ENCODE measurements around the gene ZNF593OS. TPM values are rescaled to one million over a fixed set of nuclear protein-coding genes. Genes with fewer than 3 reads are reported as not detected.

ZNF593OS gene
- total RNA-seq, 1 experiment from 2014 or later: not detected

GRCh38 chr1:26145041-26145959, 26.3 kb downstream of the ZNF593OS start (continued):
- TF ChIP-seq REST (IDR thresholded peaks at IDR 0.05; ENCODE audit: low read depth): no peak
- TF ChIP-seq FOSL1 (IDR thresholded peaks at IDR 0.05; ENCODE audit: low read depth): no peak
- TF ChIP-seq SIN3A (IDR thresholded peaks at IDR 0.05; ENCODE audit: low read depth): no peak

DNA sequence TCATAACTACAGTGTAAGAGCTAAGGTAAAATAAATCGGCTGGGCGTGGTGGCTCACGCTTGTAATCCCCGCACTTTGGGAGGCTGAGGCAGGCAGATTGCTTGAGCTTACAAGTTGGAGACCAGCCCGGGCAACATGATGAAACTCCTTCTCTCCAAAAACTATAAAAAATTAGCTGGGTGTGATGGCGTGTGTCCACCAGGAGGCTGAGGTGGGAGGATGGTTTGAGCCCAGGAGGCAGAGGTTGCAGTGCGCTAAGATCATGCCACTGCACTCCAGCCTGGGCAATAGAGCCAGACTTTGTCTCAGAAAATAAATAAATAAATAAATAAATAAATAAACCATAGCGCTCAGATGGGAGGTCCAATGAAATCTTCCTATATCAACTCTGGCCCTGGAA, 29.5 kb downstream of the ZNF593OS start:
- H3K79me2 ChIP-seq (ENCODE audit: insufficient read depth, low read length): no peaks in the 10 kb centered on the region
- no peak for TF ChIP-seq CEBPB (IDR thresholded peaks at IDR 0.05; ENCODE audit: low read depth)
- TF ChIP-seq MAX (IDR thresholded peaks at IDR 0.05): no peak
- no peak for TF ChIP-seq SIN3A (IDR thresholded peaks at IDR 0.05; ENCODE audit: low read depth)
- TF ChIP-seq, protein P1, sequence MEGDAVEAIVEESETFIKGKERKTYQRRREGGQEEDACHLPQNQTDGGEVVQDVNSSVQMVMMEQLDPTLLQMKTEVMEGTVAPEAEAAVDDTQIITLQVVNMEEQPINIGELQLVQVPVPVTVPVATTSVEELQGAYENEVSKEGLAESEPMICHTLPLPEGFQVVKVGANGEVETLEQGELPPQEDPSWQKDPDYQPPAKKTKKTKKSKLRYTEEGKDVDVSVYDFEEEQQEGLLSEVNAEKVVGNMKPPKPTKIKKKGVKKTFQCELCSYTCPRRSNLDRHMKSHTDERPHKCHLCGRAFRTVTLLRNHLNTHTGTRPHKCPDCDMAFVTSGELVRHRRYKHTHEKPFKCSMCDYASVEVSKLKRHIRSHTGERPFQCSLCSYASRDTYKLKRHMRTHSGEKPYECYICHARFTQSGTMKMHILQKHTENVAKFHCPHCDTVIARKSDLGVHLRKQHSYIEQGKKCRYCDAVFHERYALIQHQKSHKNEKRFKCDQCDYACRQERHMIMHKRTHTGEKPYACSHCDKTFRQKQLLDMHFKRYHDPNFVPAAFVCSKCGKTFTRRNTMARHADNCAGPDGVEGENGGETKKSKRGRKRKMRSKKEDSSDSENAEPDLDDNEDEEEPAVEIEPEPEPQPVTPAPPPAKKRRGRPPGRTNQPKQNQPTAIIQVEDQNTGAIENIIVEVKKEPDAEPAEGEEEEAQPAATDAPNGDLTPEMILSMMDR (IDR thresholded peaks at IDR 0.05 in 2 of 3, conservative IDR thresholded peaks at IDR 0.05 in 1 of 3; ENCODE audit: borderline replicate concordance in 1 of 3, insufficient read depth in 1 of 3, low read depth in 2 of 3, low read length in 2 of 3): peak in 1 of 3 experiments; percentile 11; a peak in 1 of 6 replicates
- TF ChIP-seq FOSL1 (IDR thresholded peaks at IDR 0.05; ENCODE audit: low read depth): no peak
- H3K27me3 ChIP-seq (ENCODE audit: insufficient read depth, low read length): no peaks in the 10 kb centered on the region
- ChIA-PET CTCF (interaction anchor here (0.8 to 4.8 kb wide), 7 partner anchors 14 to 106 kb away, joined by 3 to 71 read pairs (median 9); partner anchors contain the start of genes CEP85 and PDIK1L), RAD21 (ENCODE audit: low non-redundant PET in 1 of 2, low total read pairs in 2 of 2, uncharacterized antibody in 2 of 2, unreplicated experiment in 2 of 2) (no interaction called here), POLR2A (interaction anchor here (0.7 to 2.2 kb wide), 2 partner anchors 19 to 62 kb away, joined by 3 to 10 read pairs; no protein-coding TSS in a partner anchor)
- peaks cover 14 to 40% of the 10 kb centered on the region in 2 experiments for H3K4me1 ChIP-seq (ENCODE audit: control insufficient read depth in 1 of 2, insufficient read depth in 2 of 2, low read length in 2 of 2)
- H3K4me2 ChIP-seq (ENCODE audit: low read length): peak overlapping the region; percentile 53
- BruUV-seq (replicated peaks): no TSS peak
- no peaks in the 10 kb centered on the region for H4K20me1 ChIP-seq (ENCODE audit: insufficient read depth)
- no peaks in the 10 kb centered on the region for H3K9me3 ChIP-seq (ENCODE audit: control insufficient read depth in 1 of 2, insufficient read depth in 1 of 2, low read depth in 1 of 2, low read length in 2 of 2)
- intact Hi-C loops (cut with micrococcal nuclease): loop anchor here (10.0 kb wide), 1 partner anchor 247 kb away; no protein-coding TSS in a partner anchor
- no peaks in the 10 kb centered on the region for H3K9me2 ChIP-seq (ENCODE audit: insufficient read depth)
- H3K27ac ChIP-seq (ENCODE audit: low read depth, low read length): no peak overlapping the region
- no peak overlapping the region for H3K4me3 ChIP-seq (replicated peaks in 1 of 2; ENCODE audit: low read depth in 1 of 2, low read length in 2 of 2)
- H3K36me3 ChIP-seq (ENCODE audit: control insufficient read depth in 1 of 2, insufficient read depth in 2 of 2, low read length in 2 of 2): no peaks in the 10 kb centered on the region
- no peak for ATAC-seq
- H2AFZ ChIP-seq (ENCODE audit: low read depth, low read length, poor library complexity, severe bottlenecking): peak overlapping the region; percentile 83
- DNase-seq (ENCODE audit: low read depth, low spot score): no peak
- no peak overlapping the region for H3K9ac ChIP-seq (ENCODE audit: low read length)
